H1 (cell line): ENCODE results near the gene INSIG1. TPM values are rescaled to one million over a fixed set of nuclear protein-coding genes. Genes with fewer than 3 reads are reported as not detected.
A peak's percentile ranks its signal among the peaks of the same experiment; 100 is the strongest.

Source experiments
- CTCF ChIA-PET: fragments of 300-600 bp; sonication (Branson Sonifier 250); formaldehyde crosslinking; loops from one replicate; lab custom pipeline; 2021; ENCODE audit not compliant: partially characterized antibody; lab: Charles Lee
- POLR2A ChIA-PET: fragments of 300-600 bp; sonication (Branson Sonifier 250); formaldehyde crosslinking; loops from one replicate; lab custom pipeline; 2021; ENCODE audit warnings: inconsistent platforms; ENCODE audit not compliant: partially characterized antibody; lab: Charles Lee
- DNase-seq, 2 experiments: peaks; one replicate each; pipeline versions ENCODE4 v3.0.0 to v3.0.0-alpha.2; 2010 to 2022; ENCODE audit warnings: low spot score in 2 of 2, low read depth in 1 of 2, mixed read lengths in 1 of 2
- FAIRE-seq: peaks from 2 replicates; lab custom pipeline; 2011; peaks lifted over from hg19 to GRCh38; lab: Jason Lieb, UNC
- H2AFZ ChIP-seq: 2 replicates; pipeline ENCODE4 v1.8.1; 2012; ENCODE audit warnings: low read length, inconsistent platforms
- H2AK5ac ChIP-seq: 2 replicates; pipeline ENCODE4 v1.6.1; 2013; ENCODE audit warnings: low read depth, low read length
- H2BK120ac ChIP-seq: replicated peaks from 2 replicates; pipeline ENCODE3; 2013; ENCODE audit warnings: low read depth, low read length, inconsistent platforms
- H2BK12ac ChIP-seq: 2 replicates; pipeline ENCODE4 v1.6.1; 2013; ENCODE audit warnings: low read depth, low read length
- H2BK15ac ChIP-seq: 2 replicates; pipeline ENCODE4 v1.6.1; 2013; ENCODE audit warnings: low read length
- H2BK20ac ChIP-seq: 2 replicates; pipeline ENCODE4 v1.6.1; 2013; ENCODE audit warnings: low read length
- H2BK5ac ChIP-seq: 2 replicates; pipeline ENCODE4 v1.6.1; 2013; ENCODE audit warnings: low read depth, low read length
- H3K14ac ChIP-seq: 2 replicates; pipeline ENCODE4 v1.6.1; 2013; ENCODE audit warnings: inconsistent platforms; ENCODE audit not compliant: insufficient read length
- H3K18ac ChIP-seq: 2 replicates; pipeline ENCODE4 v1.6.1; 2013; ENCODE audit warnings: low read length; ENCODE audit errors: extremely low read depth
- H3K23ac ChIP-seq: 2 replicates; pipeline ENCODE4 v1.6.1; 2013; ENCODE audit warnings: inconsistent platforms; ENCODE audit not compliant: insufficient read length
- H3K23me2 ChIP-seq: 2 replicates; pipeline ENCODE4 v1.6.1; 2013; ENCODE audit warnings: low read depth, low read length
- H3K27ac ChIP-seq: 2 replicates; pipeline ENCODE4 v1.6.1; 2011; ENCODE audit warnings: low read depth, low read length, inconsistent platforms
- H3K27me3 ChIP-seq, 4 experiments: replicated peaks in 1 of 4; 1 replicate in 1 of 4; 2 replicates in 3 of 4; pipeline versions ENCODE4 v1.6.1 to v1.8.1; 2011 to 2013; ENCODE audit warnings: low read length in 3 of 4, mild to moderate bottlenecking in 3 of 4, inconsistent platforms in 2 of 4, mixed read lengths in 2 of 4, moderate library complexity in 1 of 4; ENCODE audit not compliant: control insufficient read depth in 3 of 4, insufficient read depth in 3 of 4; ENCODE audit errors: extremely low read depth in 1 of 4
- H3K36me3 ChIP-seq, 4 experiments: 2 replicates each; pipeline versions ENCODE4 v1.6.1 to v1.8.1; 2011 to 2013; ENCODE audit warnings: mild to moderate bottlenecking in 4 of 4, low read length in 3 of 4, moderate library complexity in 2 of 4, control low read depth in 1 of 4, inconsistent platforms in 1 of 4; ENCODE audit not compliant: insufficient read depth in 4 of 4, control insufficient read depth in 2 of 4
- H3K4ac ChIP-seq: replicated peaks from 2 replicates; pipeline ENCODE3; 2013; ENCODE audit warnings: low read length, low read depth, mixed read lengths, inconsistent platforms; ENCODE audit not compliant: insufficient read length
- H3K4me1 ChIP-seq, 4 experiments: replicated peaks in 1 of 4; 1 replicate in 1 of 4; 2 replicates in 3 of 4; pipeline versions ENCODE4 v1.6.1 to v1.8.1; 2011 to 2013; ENCODE audit warnings: low read length in 3 of 4, inconsistent platforms in 2 of 4, mixed read lengths in 1 of 4; ENCODE audit not compliant: insufficient read depth in 4 of 4, control insufficient read depth in 3 of 4
- H3K4me2 ChIP-seq, 2 experiments: 2 replicates each; pipeline versions ENCODE4 v1.6.1 to v1.8.1; 2011 to 2013; ENCODE audit warnings: low read depth in 2 of 2, low read length in 2 of 2, control low read depth in 1 of 2, inconsistent platforms in 1 of 2, mild to moderate bottlenecking in 1 of 2; ENCODE audit not compliant: insufficient read depth in 1 of 2
- H3K4me3 ChIP-seq, 4 experiments: fragments of 200-600, 300-600 bp in 1 of 4; sonication (generic), shearing (Covaris generic), sonication (Bioruptor Twin) in 1 of 4; 2 replicates each; pipeline versions ENCODE4 v1.5.1 to v1.8.1; 2011 to 2016; ENCODE audit warnings: low read length in 4 of 4, low read depth in 3 of 4, control low read depth in 2 of 4, inconsistent platforms in 2 of 4, mild to moderate bottlenecking in 2 of 4, mixed read lengths in 1 of 4, moderate library complexity in 1 of 4; ENCODE audit not compliant: insufficient read depth in 2 of 4; ENCODE audit errors: extremely low read depth in 1 of 4
- H3K56ac ChIP-seq: replicated peaks from 2 replicates; pipeline ENCODE3; 2013; ENCODE audit warnings: low read depth, mild to moderate bottlenecking, mixed read lengths, low read length, inconsistent platforms; ENCODE audit not compliant: insufficient read length
- H3K79me1 ChIP-seq: 2 replicates; pipeline ENCODE4 v1.6.1; 2013; ENCODE audit warnings: low read depth, low read length, control low read depth
- H3K79me2 ChIP-seq, 2 experiments: 2 replicates each; pipeline versions ENCODE4 v1.6.1 to v1.8.1; 2012 to 2013; ENCODE audit warnings: low read length in 2 of 2, mild to moderate bottlenecking in 2 of 2, inconsistent platforms in 1 of 2; ENCODE audit not compliant: insufficient read depth in 2 of 2, control insufficient read depth in 1 of 2
- H3K9ac ChIP-seq, 4 experiments: replicated peaks in 1 of 4; 1 replicate in 1 of 4; 2 replicates in 3 of 4; pipeline versions ENCODE4 v1.6.1 to v1.8.1; 2011 to 2013; ENCODE audit warnings: low read depth in 3 of 4, low read length in 3 of 4, control low read depth in 2 of 4, mild to moderate bottlenecking in 2 of 4, moderate library complexity in 2 of 4, inconsistent platforms in 1 of 4; ENCODE audit errors: extremely low read depth in 1 of 4
- H3K9me3 ChIP-seq, 2 experiments: 2 replicates each; pipeline versions ENCODE4 v1.6.1 to v1.8.1; 2012 to 2013; ENCODE audit warnings: mild to moderate bottlenecking in 2 of 2, moderate library complexity in 2 of 2, control low read depth in 1 of 2, inconsistent platforms in 1 of 2, low read depth in 1 of 2, low read length in 1 of 2, mixed read lengths in 1 of 2; ENCODE audit not compliant: insufficient read depth in 2 of 2
- H4K20me1 ChIP-seq, 2 experiments: replicated peaks in 1 of 2; 2 replicates each; pipeline versions ENCODE3 to v1.8.1; 2011 to 2013; ENCODE audit warnings: inconsistent platforms in 2 of 2, low read length in 2 of 2, mild to moderate bottlenecking in 1 of 2; ENCODE audit not compliant: insufficient read depth in 2 of 2, control insufficient read depth in 1 of 2
- H4K5ac ChIP-seq: 2 replicates; pipeline ENCODE4 v1.6.1; 2013; ENCODE audit warnings: low read length, low read depth, mixed read lengths, inconsistent platforms; ENCODE audit not compliant: insufficient read length
- H4K8ac ChIP-seq: 2 replicates; pipeline ENCODE4 v1.8.0; 2013; ENCODE audit warnings: mild to moderate bottlenecking, moderate library complexity, low read length, inconsistent platforms; ENCODE audit not compliant: insufficient read depth; ENCODE audit errors: extremely low read depth
- H4K91ac ChIP-seq: replicated peaks from 2 replicates; pipeline ENCODE3; 2013; ENCODE audit warnings: low read length, mixed read lengths, inconsistent platforms; ENCODE audit not compliant: insufficient read length
- CTBP2 ChIP-seq: IDR thresholded peaks from 2 replicates; pipeline ENCODE4 v1.7.0; 2011; ENCODE audit warnings: borderline replicate concordance, mild to moderate bottlenecking, moderate library complexity, mixed read lengths, low read length; ENCODE audit not compliant: insufficient read depth, insufficient read length
- CTCF ChIP-seq, 3 experiments: IDR thresholded peaks; 1 replicate in 2 of 3; 2 replicates in 1 of 3; pipeline versions ENCODE4 v1.5.1 to v1.6.1; 2011; ENCODE audit warnings: low read length in 3 of 3, mild to moderate bottlenecking in 3 of 3, inconsistent platforms in 2 of 3, low read depth in 1 of 3, moderate library complexity in 1 of 3; ENCODE audit not compliant: insufficient read depth in 1 of 3; ENCODE audit errors: control extremely low read depth in 1 of 3
- KDM4A ChIP-seq: IDR thresholded peaks from one replicate; pipeline ENCODE4 v1.7.1; 2012; ENCODE audit warnings: low read depth, mild to moderate bottlenecking, moderate library complexity, low read length, inconsistent platforms; ENCODE audit not compliant: severe bottlenecking
- MAX ChIP-seq: IDR thresholded peaks from 2 replicates; pipeline ENCODE4 v1.6.1; 2012; ENCODE audit warnings: inconsistent platforms
- POLR2AphosphoS5 ChIP-seq: IDR thresholded peaks from 2 replicates; pipeline ENCODE4 v1.6.1; 2011; ENCODE audit warnings: low read depth, low read length
- POU5F1 ChIP-seq: IDR thresholded peaks from 2 replicates; pipeline ENCODE4 v1.6.1; 2011; ENCODE audit warnings: low read depth, mild to moderate bottlenecking, low read length, moderate library complexity
- USF2 ChIP-seq: IDR thresholded peaks from 2 replicates; pipeline ENCODE4 v1.6.1; 2011; ENCODE audit warnings: low read length, improper control_type of control experiment
- WGBS, 2 experiments: shearing (Covaris generic) in 1 of 2; methylation state at CpG; one replicate each; pipeline versions ENCODE4 v1.1.6 to v1.1.7; 2013 to 2015; ENCODE audit warnings: low lambda C conversion rate in 2 of 2, mixed read lengths in 2 of 2, inconsistent platforms in 1 of 2, low coverage in 1 of 2, missing lambda C conversion rate in 1 of 2; ENCODE audit not compliant: insufficient replicate concordance in 2 of 2, insufficient coverage in 1 of 2, insufficient read length in 1 of 2; ENCODE audit errors: extremely low coverage in 1 of 2, missing lambda C conversion rate in 1 of 2; 5-methylcytosine and 5-hydroxymethylcytosine counted together
- polyA plus RNA-seq, 7 experiments: library from polyadenylated mRNA; depleted of rRNA in 3 of 7; stranded (reverse) in 5 of 7; unstranded in 2 of 7; fragments of >200 nt in 5 of 7; fragments of 200-250 nt in 2 of 7; gene quantifications; 1 replicate in 5 of 7; 2 replicates in 1 of 7; 4 replicates in 1 of 7; pipeline versions ENCODE4 v1.2.1 to v1.2.3, GENCODE V29; 2011 to 2013; ENCODE audit warnings: missing spikeins in 2 of 7, mixed read lengths in 2 of 7
- total RNA-seq: library from RNA; stranded (reverse); fragmentation: NEBNext Ultra II Directional; extraction: Animal tissue kit (Norgen Biotek cat#: 25700); gene quantifications from 2 replicates; pipeline ENCODE4 v1.2.1, GENCODE V29; 2021

Gene INSIG1
- total and polyA plus RNA-seq, 2 of the 8 experiments (the other 6 are each of a cell fraction or from before 2014, with no cell fraction given) = 40.0 to 58.4 TPM

- no peak overlapping the region for H2AFZ ChIP-seq
- DNase-seq = no peak
- no peak overlapping the region for H2AK5ac ChIP-seq
- H3K36me3 ChIP-seq = no peaks in the 10 kb centered on the region
- H3K4me1 ChIP-seq = no peaks in the 10 kb centered on the region
- 88% methylated on average over 10 of the region's 11 CpGs; no CpG with 5 or more reads in 1 of the 2 experiments for WGBS, 2 experiments
- H2BK15ac ChIP-seq = no peak overlapping the region
- H3K27me3 ChIP-seq = no peaks in the 10 kb centered on the region
- no peaks in the 10 kb centered on the region for H3K79me1 ChIP-seq
- H4K8ac ChIP-seq = no peak overlapping the region
- H3K18ac ChIP-seq = no peak overlapping the region
- POLR2A ChIA-PET = no interaction called here
- no peak overlapping the region for H4K91ac ChIP-seq
- H2BK120ac ChIP-seq = no peak overlapping the region
- H3K4me2 ChIP-seq = no peak overlapping the region
- H3K4me3 ChIP-seq = no peak overlapping the region
- no peak overlapping the region for H3K4ac ChIP-seq
- no peak overlapping the region for H3K23ac ChIP-seq
- H3K79me2 ChIP-seq = no peaks in the 10 kb centered on the region
- no peak overlapping the region for H2BK20ac ChIP-seq
- H3K27ac ChIP-seq = no peak overlapping the region
- H4K20me1 ChIP-seq = peaks cover 0 to 8% of the 10 kb centered on the region in 2 experiments
- H4K5ac ChIP-seq = no peak overlapping the region
- no peak overlapping the region for H3K14ac ChIP-seq
- no peaks in the 10 kb centered on the region for H3K23me2 ChIP-seq
- CTCF ChIA-PET = interaction anchor here (0.8 to 2.1 kb wide), 10 partner anchors 10 to 368 kb away, joined by 3 to 9 read pairs (median 4); no protein-coding TSS in a partner anchor
- FAIRE-seq = no peak
- H3K56ac ChIP-seq = no peak overlapping the region
- H2BK12ac ChIP-seq = no peak overlapping the region
- no peak overlapping the region for H2BK5ac ChIP-seq
- peaks cover 3% of the 10 kb centered on the region in 2 experiments; a peak in 1 of 4 replicates for H3K9me3 ChIP-seq
- no peak overlapping the region for H3K9ac ChIP-seq
- TF ChIP-seq MAX (no peak), POU5F1 (no peak), POLR2AphosphoS5 (no peak), KDM4A (no peak), CTBP2 (no peak), CTCF (IDR thresholded peaks at IDR 0.05; ENCODE audit: control extremely low read depth in 1 of 3, insufficient read depth in 1 of 3, low read depth in 1 of 3, low read length in 3 of 3) (peak in 1 of 3 experiments; percentile 1; a peak in 1 of 4 replicates), USF2 (no peak)
Observed at GRCh38 chr7:155355176-155355575, 57.5 kb downstream of the INSIG1 start.
